T-cell (primary cell): ENCODE measurements around the gene NHSL2. TPM values are rescaled to one million over a fixed set of nuclear protein-coding genes. Genes with fewer than 3 reads are reported as not detected.
A peak's percentile ranks its signal among the peaks of the same experiment; 100 is the strongest.

Experiments used
- ATAC-seq, 4 experiments: fragments of 200-7000 bp in 3 of 4; fragments of 150-1000 bp in 1 of 4; cut with Tn5 transposase; replicated peaks in 1 of 4; 1 replicate in 3 of 4; 2 replicates in 1 of 4; pipeline ENCODE4 v1.10.0; 2021; ENCODE audit warnings: moderate library complexity in 3 of 4, mild to moderate bottlenecking in 2 of 4, moderate number of reproducible peaks in 1 of 4
- CTCF ChIA-PET, 2 donors: fragments of 300-600 bp; sonication (Branson Sonifier 250); formaldehyde crosslinking; loops; one replicate each; lab custom pipeline; 2022; ENCODE audit warnings: antibody characterized with exemption in 2 of 2; lab: Charles Lee
- POLR2A ChIA-PET, 2 donors: fragments of 300-600 bp; sonication (Branson Sonifier 250); formaldehyde crosslinking; loops; one replicate each; lab custom pipeline; 2022; ENCODE audit warnings: antibody characterized with exemption in 2 of 2; lab: Charles Lee
- DNase-seq, 35 experiments: peaks; one replicate each; pipeline versions ENCODE4 v3.0.0 to v3.0.0-alpha.2; 2013 to 2023
- H3K27ac ChIP-seq: one replicate; pipeline ENCODE4 v1.5.1; 2013; ENCODE audit warnings: low read length
- H3K27me3 ChIP-seq, 2 experiments: replicated peaks in 1 of 2; 1 replicate in 1 of 2; 2 replicates in 1 of 2; pipeline versions ENCODE4 v1.6.1 to v1.7.0; 2013; ENCODE audit warnings: low read length in 1 of 2, mixed read lengths in 1 of 2; ENCODE audit not compliant: control insufficient read depth in 2 of 2, insufficient read depth in 2 of 2; ENCODE audit errors: extremely low read depth in 1 of 2
- H3K36me3 ChIP-seq, 2 donors: 1 replicate in 1 of 2; 2 replicates in 1 of 2; pipeline versions ENCODE4 v1.6.1 to v1.7.0; 2013; ENCODE audit warnings: low read length in 1 of 2; ENCODE audit not compliant: control insufficient read depth in 2 of 2, insufficient read depth in 1 of 2; ENCODE audit errors: extremely low read depth in 1 of 2
- H3K4me1 ChIP-seq, 2 experiments: 1 replicate in 1 of 2; 2 replicates in 1 of 2; pipeline versions ENCODE4 v1.6.1 to v1.7.0; 2013; ENCODE audit warnings: low read length in 2 of 2, mixed read lengths in 1 of 2; ENCODE audit not compliant: insufficient read depth in 2 of 2, control insufficient read depth in 1 of 2; ENCODE audit errors: extremely low read depth in 1 of 2
- H3K4me3 ChIP-seq, 2 donors: 1 replicate in 1 of 2; 2 replicates in 1 of 2; pipeline versions ENCODE4 v1.5.1 to v1.7.0; 2013; ENCODE audit warnings: mild to moderate bottlenecking in 2 of 2, low read length in 1 of 2, moderate library complexity in 1 of 2; ENCODE audit not compliant: control insufficient read depth in 1 of 2; ENCODE audit errors: extremely low read depth in 1 of 2
- H3K9me3 ChIP-seq: 2 replicates; pipeline ENCODE4 v1.7.0; 2013
- H3K27ac Mint-ChIP-seq, 2 donors: one replicate each; pipeline ENCODE4 v1.8.0; 2020 to 2021; ENCODE audit warnings: mild to moderate bottlenecking in 2 of 2, mixed read lengths in 2 of 2
- H3K27me3 Mint-ChIP-seq, 2 donors: one replicate each; pipeline ENCODE4 v1.8.0; 2021 to 2022; ENCODE audit warnings: mixed read lengths in 2 of 2
- H3K36me3 Mint-ChIP-seq: one replicate; pipeline ENCODE4 v1.8.0; 2021; ENCODE audit warnings: mixed read lengths
- H3K4me1 Mint-ChIP-seq, 3 donors: one replicate each; pipeline ENCODE4 v1.8.0; 2020 to 2022; ENCODE audit warnings: mixed read lengths in 3 of 3, mild to moderate bottlenecking in 1 of 3
- H3K4me3 Mint-ChIP-seq, 3 donors: one replicate each; pipeline ENCODE4 v1.8.0; 2020 to 2022; ENCODE audit warnings: mild to moderate bottlenecking in 3 of 3, mixed read lengths in 3 of 3, moderate library complexity in 3 of 3
- H3K9me3 Mint-ChIP-seq, 3 donors: one replicate each; pipeline ENCODE4 v1.8.0; 2020 to 2022; ENCODE audit warnings: mixed read lengths in 3 of 3
- WGBS: methylation state at CpG from one replicate; pipeline ENCODE4 v1.1.5; 2013; ENCODE audit warnings: missing lambda C conversion rate; ENCODE audit not compliant: insufficient coverage; 5-methylcytosine and 5-hydroxymethylcytosine counted together
- total RNA-seq, 35 experiments: library from RNA in 6 of 35; stranded (reverse) in 6 of 35; fragments of 120-200 nt in 1 of 35; gene quantifications; one replicate each; pipeline versions ENCODE4 v1.2.1 to v1.2.4 and lab custom pipeline; 2013 to 2026

NHSL2 gene
- total RNA-seq, 5 donors from 2014 or later (not counting 1 experiment from before 2014, with no cell fraction given), result 3.3 to 11.7 (median 8.1) TPM

- Histone ChIP-seq H3K27me3 (no peaks in the 10 kb centered on the region), H3K4me3 (no peak overlapping the region), H3K27ac (no peak overlapping the region), H3K36me3 (no peaks in the 10 kb centered on the region), H3K4me1 (peaks cover 4 to 6% of the 10 kb centered on the region in 2 experiments), H3K9me3 (no peaks in the 10 kb centered on the region)
- Mint-ChIP-seq H3K36me3 (no peaks in the 10 kb centered on the region), H3K9me3 (no peaks in the 10 kb centered on the region), H3K4me3 (no peak overlapping the region), H3K4me1 (peaks cover 0 to 12% (median 4%) of the 10 kb centered on the region in 3 donors), H3K27me3 (peaks cover 0 to 3% of the 10 kb centered on the region in 2 donors), H3K27ac (no peak overlapping the region)
- DNase-seq (no peak), ATAC-seq (no peak)
- ChIA-PET CTCF (no interaction called here), POLR2A (no interaction called here)
- WGBS, result no CpG with 5 or more reads among the region's 2 CpGs
These were observed 266.3 kb downstream of the NHSL2 start for GRCh38 chrX:72176981-72177380.

GRCh38 chrX:72180539-72180938 lies 269.9 kb downstream of the NHSL2 start:
- Mint-ChIP-seq H3K9me3 (no peaks in the 10 kb centered on the region), H3K36me3 (peaks cover 4% of the 10 kb centered on the region), H3K27ac (no peak overlapping the region), H3K27me3 (peaks cover 0 to 7% of the 10 kb centered on the region in 2 donors), H3K4me3 (no peak overlapping the region), H3K4me1 (peaks cover 6 to 17% (median 9%) of the 10 kb centered on the region in 3 donors)
- ATAC-seq (no peak), DNase-seq (no peak)
- Histone ChIP-seq H3K9me3 (no peaks in the 10 kb centered on the region), H3K27ac (peak overlapping the region; percentile 58), H3K36me3 (no peaks in the 10 kb centered on the region), H3K4me1 (peaks cover 4 to 14% of the 10 kb centered on the region in 2 experiments), H3K27me3 (no peaks in the 10 kb centered on the region), H3K4me3 (peak overlapping the region; percentile 75 to 84)
- POLR2A ChIA-PET, result interaction anchor here (0.6 to 1.4 kb wide), 2 partner anchors 96 to 97 kb away, joined by 3 to 5 read pairs; partner anchors contain the start of gene RPS4X (in 2 of the 2)
- CTCF ChIA-PET, result interaction anchor here in 1 of 2 donors (1.0 to 1.4 kb wide), 3 partner anchors 54 to 97 kb away, joined by 4 to 5 read pairs (median 4); partner anchors contain the start of gene RPS4X
- WGBS, result no CpG with 5 or more reads among the region's 1 CpG

GRCh38 chrX:72181178-72182125 lies 270.8 kb downstream of the NHSL2 start, which contains the start of gene PIN4:
Gene PIN4 (plus strand): TSS chrX:72181757. CDS start chrX:72181786, 29 bp downstream.
- WGBS, result 0% methylated on average over 16 of the region's 46 CpGs
- ChIA-PET CTCF (interaction anchor here in 1 of 2 donors (0.9 to 1.4 kb wide), 5 partner anchors 55 to 183 kb away, joined by 3 to 5 read pairs (median 4); partner anchors contain the start of gene RPS4X), POLR2A (interaction anchor here (0.6 to 1.4 kb wide), 3 partner anchors 83 to 96 kb away, joined by 3 to 5 read pairs (median 3); partner anchors contain the start of gene RPS4X (in 2 of the 2))
- no peak within 1 kb of the TSS for H3K4me3 Mint-ChIP-seq
- no peaks in the 10 kb centered on the region for H3K9me3 ChIP-seq
- no peak within 1 kb of the TSS for H3K27ac Mint-ChIP-seq
- H3K27me3 Mint-ChIP-seq, result peaks cover 0 to 7% of the 10 kb centered on the region in 2 donors
- H3K9me3 Mint-ChIP-seq, result no peaks in the 10 kb centered on the region
- no peaks in the 10 kb centered on the region for H3K36me3 ChIP-seq
- H3K4me3 ChIP-seq, result peak within 1 kb of the TSS; percentile 75 to 84
- peak within 1 kb of the TSS; percentile 58 for H3K27ac ChIP-seq
- peak; percentile 64 to 89 (median 71) for DNase-seq
- H3K4me1 Mint-ChIP-seq, result peaks cover 8 to 20% (median 10%) of the 10 kb centered on the region in 3 donors
- peaks cover 7% of the 10 kb centered on the region for H3K36me3 Mint-ChIP-seq
- ATAC-seq, result peak; percentile 89 to 95 (median 94)
- no peaks in the 10 kb centered on the region for H3K27me3 ChIP-seq
- H3K4me1 ChIP-seq, result peaks cover 4 to 14% of the 10 kb centered on the region in 2 experiments

GRCh38 chrX:72182924-72183323 lies 272.3 kb downstream of the NHSL2 start:
- peaks cover 8 to 21% (median 10%) of the 10 kb centered on the region in 3 donors for H3K4me1 Mint-ChIP-seq
- Histone ChIP-seq H3K9me3 (no peaks in the 10 kb centered on the region), H3K36me3 (peaks cover 0 to 5% of the 10 kb centered on the region in 2 donors), H3K27ac (no peak overlapping the region), H3K27me3 (no peaks in the 10 kb centered on the region), H3K4me1 (peaks cover 4 to 14% of the 10 kb centered on the region in 2 experiments), H3K4me3 (no peak overlapping the region)
- ChIA-PET POLR2A (no interaction called here), CTCF (no interaction called here)
- H3K4me3 Mint-ChIP-seq, result no peak overlapping the region
- DNase-seq, result no peak
- WGBS, result 86% methylated on average over 1 of the region's 2 CpGs
- H3K36me3 Mint-ChIP-seq, result peaks cover 7% of the 10 kb centered on the region
- no peaks in the 10 kb centered on the region for H3K9me3 Mint-ChIP-seq
- peaks cover 0 to 7% of the 10 kb centered on the region in 2 donors for H3K27me3 Mint-ChIP-seq
- ATAC-seq, result no peak
- H3K27ac Mint-ChIP-seq, result no peak overlapping the region

GRCh38 chrX:72201836-72202536 lies 291.3 kb downstream of the NHSL2 start:
- no peaks in the 10 kb centered on the region for H3K27me3 ChIP-seq
- no peaks in the 10 kb centered on the region for H3K4me1 Mint-ChIP-seq
- H3K9me3 ChIP-seq, result no peaks in the 10 kb centered on the region
- no CpG with 5 or more reads among the region's 7 CpGs for WGBS
- no peak overlapping the region for H3K27ac ChIP-seq
- CTCF ChIA-PET, result no interaction called here
- H3K36me3 Mint-ChIP-seq, result peaks cover 23% of the 10 kb centered on the region
- H3K9me3 Mint-ChIP-seq, result no peaks in the 10 kb centered on the region
- H3K36me3 ChIP-seq, result peaks cover 0 to 21% of the 10 kb centered on the region in 2 donors
- POLR2A ChIA-PET, result interaction anchor here in 1 of 2 donors (0.6 kb wide), 2 partner anchors 1171 to 1794 kb away, joined by 3 to 4 read pairs; no protein-coding TSS in a partner anchor
- no peak for ATAC-seq
- DNase-seq, result no peak
- H3K4me3 ChIP-seq, result no peak overlapping the region
- no peak overlapping the region for H3K27ac Mint-ChIP-seq
- no peak overlapping the region for H3K4me3 Mint-ChIP-seq
- no peaks in the 10 kb centered on the region for H3K4me1 ChIP-seq
- no peaks in the 10 kb centered on the region for H3K27me3 Mint-ChIP-seq
